Endodermal cell (in vitro differentiated cells): ENCODE data around the gene CCDC15. TPM values are rescaled to one million over a fixed set of nuclear protein-coding genes. Genes with fewer than 3 reads are reported as not detected.

Source experiments
- DNase-seq: peaks from one replicate; pipeline ENCODE4 v3.0.0-alpha.2; 2017
- H3K27ac ChIP-seq: 2 replicates; pipeline ENCODE4 v1.5.1; 2013; ENCODE audit warnings: mild to moderate bottlenecking, low read depth, low read length, moderate library complexity
- H3K27me3 ChIP-seq: 2 replicates; pipeline ENCODE4 v1.6.1; 2013; ENCODE audit warnings: mild to moderate bottlenecking, low read length, moderate library complexity; ENCODE audit not compliant: insufficient read depth, control insufficient read depth, poor library complexity, severe bottlenecking
- H3K36me3 ChIP-seq: 2 replicates; pipeline ENCODE4 v1.7.0; 2013; ENCODE audit warnings: mild to moderate bottlenecking, low read length, moderate library complexity; ENCODE audit not compliant: control insufficient read depth, insufficient read depth
- H3K4me1 ChIP-seq: one replicate; pipeline ENCODE4 v1.7.0; 2013; ENCODE audit warnings: low read length; ENCODE audit not compliant: control insufficient read depth, insufficient read depth
- H3K4me3 ChIP-seq: 2 replicates; pipeline ENCODE4 v1.5.1; 2013; ENCODE audit warnings: mild to moderate bottlenecking, low read length, moderate library complexity
- H3K9ac ChIP-seq: 2 replicates; pipeline ENCODE4 v1.6.1; 2013; ENCODE audit warnings: mild to moderate bottlenecking, low read length, moderate library complexity; ENCODE audit not compliant: poor library complexity, severe bottlenecking; ENCODE audit errors: extremely low read depth
- H3K9me3 ChIP-seq: 2 replicates; pipeline ENCODE4 v1.6.1; 2013; ENCODE audit warnings: mild to moderate bottlenecking, low read length, moderate library complexity; ENCODE audit not compliant: control insufficient read depth
- H3K27ac Mint-ChIP-seq: 2 replicates; pipeline ENCODE4 v1.8.0; 2020; ENCODE audit warnings: mixed read lengths
- H3K27me3 Mint-ChIP-seq: 2 replicates; pipeline ENCODE4 v1.8.0; 2021; ENCODE audit warnings: mild to moderate bottlenecking, mixed read lengths; ENCODE audit not compliant: insufficient read depth
- H3K36me3 Mint-ChIP-seq: 2 replicates; pipeline ENCODE4 v1.8.0; 2020; ENCODE audit warnings: low read depth, mixed read lengths
- H3K4me1 Mint-ChIP-seq: 2 replicates; pipeline ENCODE4 v1.8.0; 2020; ENCODE audit warnings: mixed read lengths
- H3K4me3 Mint-ChIP-seq: 2 replicates; pipeline ENCODE4 v1.8.0; 2020; ENCODE audit warnings: mild to moderate bottlenecking, moderate library complexity, mixed read lengths
- H3K9me3 Mint-ChIP-seq: 2 replicates; pipeline ENCODE4 v1.8.0; 2020; ENCODE audit warnings: mild to moderate bottlenecking, mixed read lengths
- WGBS, 2 experiments: methylation state at CpG; one replicate each; pipeline versions ENCODE4 v1.1.5 to v1.1.7; 2013; ENCODE audit warnings: missing lambda C conversion rate in 2 of 2, mixed read lengths in 1 of 2; ENCODE audit not compliant: insufficient coverage in 1 of 2, insufficient read length in 1 of 2; 5-methylcytosine and 5-hydroxymethylcytosine counted together
- total RNA-seq, 2 donors: library from RNA; stranded (reverse); fragmentation: NEBNext Ultra II Directional in 1 of 2; extraction: Animal tissue kit (Norgen Biotek cat#: 25700) in 1 of 2; gene quantifications; 2 replicates in 1 of 2; 3 replicates in 1 of 2; pipeline ENCODE4 v1.2.1, GENCODE V29; 2021
- TF ChIP-seq, protein P1 (sequence below): fragments of 200-600 bp; sonication (generic); conservative IDR thresholded peaks from 2 replicates; pipeline ENCODE4 v1.5.0; 2021; ENCODE audit warnings: antibody characterized with exemption, mild to moderate bottlenecking

The CCDC15 gene
- total RNA-seq, 2 donors from 2014 or later: 3.3 TPM

- no peak for DNase-seq
- no peaks in the 10 kb centered on the region for H3K4me1 ChIP-seq
- H3K36me3 ChIP-seq: no peaks in the 10 kb centered on the region
- H3K27ac ChIP-seq: no peak overlapping the region
- TF ChIP-seq, protein P1, sequence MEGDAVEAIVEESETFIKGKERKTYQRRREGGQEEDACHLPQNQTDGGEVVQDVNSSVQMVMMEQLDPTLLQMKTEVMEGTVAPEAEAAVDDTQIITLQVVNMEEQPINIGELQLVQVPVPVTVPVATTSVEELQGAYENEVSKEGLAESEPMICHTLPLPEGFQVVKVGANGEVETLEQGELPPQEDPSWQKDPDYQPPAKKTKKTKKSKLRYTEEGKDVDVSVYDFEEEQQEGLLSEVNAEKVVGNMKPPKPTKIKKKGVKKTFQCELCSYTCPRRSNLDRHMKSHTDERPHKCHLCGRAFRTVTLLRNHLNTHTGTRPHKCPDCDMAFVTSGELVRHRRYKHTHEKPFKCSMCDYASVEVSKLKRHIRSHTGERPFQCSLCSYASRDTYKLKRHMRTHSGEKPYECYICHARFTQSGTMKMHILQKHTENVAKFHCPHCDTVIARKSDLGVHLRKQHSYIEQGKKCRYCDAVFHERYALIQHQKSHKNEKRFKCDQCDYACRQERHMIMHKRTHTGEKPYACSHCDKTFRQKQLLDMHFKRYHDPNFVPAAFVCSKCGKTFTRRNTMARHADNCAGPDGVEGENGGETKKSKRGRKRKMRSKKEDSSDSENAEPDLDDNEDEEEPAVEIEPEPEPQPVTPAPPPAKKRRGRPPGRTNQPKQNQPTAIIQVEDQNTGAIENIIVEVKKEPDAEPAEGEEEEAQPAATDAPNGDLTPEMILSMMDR: no peak
- 93 to 100% methylated on average over 1 to 5 of the region's 5 CpGs for WGBS, 2 experiments
- H3K4me3 ChIP-seq: no peak overlapping the region
- H3K4me3 Mint-ChIP-seq: no peak overlapping the region
- peaks cover 28% of the 10 kb centered on the region for H3K27me3 ChIP-seq
- no peak overlapping the region for H3K9ac ChIP-seq
- H3K27me3 Mint-ChIP-seq: peaks cover 31% of the 10 kb centered on the region
- no peaks in the 10 kb centered on the region for H3K9me3 ChIP-seq
- H3K9me3 Mint-ChIP-seq: no peaks in the 10 kb centered on the region
- H3K36me3 Mint-ChIP-seq: no peaks in the 10 kb centered on the region
- no peak overlapping the region for H3K27ac Mint-ChIP-seq
- H3K4me1 Mint-ChIP-seq: peaks cover 5% of the 10 kb centered on the region
Measured at GRCh38 chr11:125057693-125058016, 103.7 kb downstream of the CCDC15 start.

DNA sequence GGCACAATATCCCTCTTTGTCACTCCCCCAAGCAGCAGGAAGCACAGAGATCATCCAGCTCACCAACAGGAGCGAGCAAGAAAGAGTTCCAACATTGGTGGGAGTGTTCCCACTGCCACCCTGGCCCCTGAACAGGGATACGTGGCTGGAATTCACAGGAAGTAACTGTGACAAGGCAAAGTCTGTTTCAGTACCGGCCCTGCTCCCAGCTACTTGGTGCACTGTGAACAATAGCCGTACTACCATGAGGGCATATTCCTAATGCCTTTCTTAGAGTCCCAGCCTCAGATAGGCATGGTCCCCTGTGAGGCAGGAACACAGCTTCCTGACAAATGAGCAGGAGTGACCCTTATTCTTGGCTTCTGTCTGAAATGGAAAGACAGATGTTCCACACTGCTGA lies 107.3 kb downstream of the CCDC15 start:
- no peak overlapping the region for H3K9ac ChIP-seq
- no peaks in the 10 kb centered on the region for H3K9me3 Mint-ChIP-seq
- no peaks in the 10 kb centered on the region for H3K4me1 ChIP-seq
- no peak overlapping the region for H3K27ac ChIP-seq
- H3K27me3 ChIP-seq: peaks cover 65% of the 10 kb centered on the region
- H3K4me1 Mint-ChIP-seq: no peaks in the 10 kb centered on the region
- H3K36me3 ChIP-seq: no peaks in the 10 kb centered on the region
- H3K36me3 Mint-ChIP-seq: no peaks in the 10 kb centered on the region
- H3K27me3 Mint-ChIP-seq: peaks cover 62% of the 10 kb centered on the region
- WGBS, 2 experiments: 83 to 85% methylated on average over 4 of the region's 4 CpGs
- no peak overlapping the region for H3K4me3 Mint-ChIP-seq
- no peak for DNase-seq
- no peak overlapping the region for H3K4me3 ChIP-seq
- H3K27ac Mint-ChIP-seq: no peak overlapping the region
- TF ChIP-seq, protein P1: no peak
- no peaks in the 10 kb centered on the region for H3K9me3 ChIP-seq

- H3K4me1 Mint-ChIP-seq: no peaks in the 10 kb centered on the region
- TF ChIP-seq, protein P1: no peak
- no peak overlapping the region for H3K27ac Mint-ChIP-seq
- Histone ChIP-seq H3K9ac (no peak overlapping the region), H3K36me3 (no peaks in the 10 kb centered on the region), H3K4me3 (peak overlapping the region; percentile 77), H3K9me3 (no peaks in the 10 kb centered on the region), H3K27ac (no peak overlapping the region), H3K4me1 (no peaks in the 10 kb centered on the region), H3K27me3 (peaks cover 66% of the 10 kb centered on the region)
- H3K9me3 Mint-ChIP-seq: no peaks in the 10 kb centered on the region
- peak overlapping the region; percentile 67 for H3K4me3 Mint-ChIP-seq
- H3K27me3 Mint-ChIP-seq: peaks cover 64% of the 10 kb centered on the region
- 54 to 60% methylated on average over 5 to 19 of the region's 19 CpGs for WGBS, 2 experiments
- DNase-seq: no peak
- H3K36me3 Mint-ChIP-seq: no peaks in the 10 kb centered on the region
Measured at GRCh38 chr11:125062218-125062930, 108.4 kb downstream of the CCDC15 start.
